Fibroblast of lung (primary cell): ENCODE data around the gene PURA. TPM values are rescaled to one million over a fixed set of nuclear protein-coding genes. Genes with fewer than 3 reads are reported as not detected.
A peak's percentile ranks its signal among the peaks of the same experiment; 100 is the strongest.

ENCODE experiments used
- DNase-seq, 2 donors: peaks; one replicate each; pipeline versions ENCODE4 v3.0.0 to v3.0.0-alpha.2; 2010; ENCODE audit warnings: low read depth in 2 of 2
- H2AFZ ChIP-seq: 2 replicates; pipeline ENCODE4 v1.5.1; 2012; ENCODE audit warnings: low read length, control low read depth, inconsistent platforms
- H3K27ac ChIP-seq: 2 replicates; pipeline ENCODE4 v1.5.1; 2011; ENCODE audit warnings: low read length, control low read depth; ENCODE audit not compliant: insufficient read depth
- H3K27me3 ChIP-seq: 2 replicates; pipeline ENCODE4 v1.5.1; 2011; ENCODE audit warnings: mild to moderate bottlenecking, low read length; ENCODE audit not compliant: control insufficient read depth, insufficient read depth
- H3K36me3 ChIP-seq: 2 replicates; pipeline ENCODE4 v1.5.1; 2011; ENCODE audit warnings: low read length; ENCODE audit not compliant: control insufficient read depth, insufficient read depth
- H3K4me1 ChIP-seq: 2 replicates; pipeline ENCODE4 v1.5.1; 2011; ENCODE audit warnings: low read length; ENCODE audit not compliant: control insufficient read depth, insufficient read depth; ENCODE audit errors: extremely low read depth
- H3K4me2 ChIP-seq: 2 replicates; pipeline ENCODE4 v1.5.1; 2011; ENCODE audit warnings: low read length, control low read depth; ENCODE audit not compliant: insufficient read depth; ENCODE audit errors: extremely low read depth
- H3K4me3 ChIP-seq, 4 experiments: fragments of 200-600 bp in 1 of 4; sonication (generic) in 1 of 4; replicated peaks in 1 of 4; 2 replicates each; pipeline ENCODE4 v1.5.1; 2011 to 2016; ENCODE audit warnings: low read length in 4 of 4, low read depth in 3 of 4, mild to moderate bottlenecking in 3 of 4, control low read depth in 2 of 4, inconsistent platforms in 1 of 4, mixed read lengths in 1 of 4; ENCODE audit not compliant: insufficient read depth in 1 of 4; ENCODE audit errors: control extremely low read depth in 1 of 4
- H3K79me2 ChIP-seq: 2 replicates; pipeline ENCODE4 v1.5.1; 2012; ENCODE audit warnings: mild to moderate bottlenecking, low read length, inconsistent platforms; ENCODE audit not compliant: control insufficient read depth, insufficient read depth
- H3K9ac ChIP-seq: 2 replicates; pipeline ENCODE4 v1.5.1; 2011; ENCODE audit warnings: mild to moderate bottlenecking, low read length, control low read depth; ENCODE audit not compliant: insufficient read depth
- H3K9me3 ChIP-seq: 2 replicates; pipeline ENCODE4 v1.5.1; 2012; ENCODE audit warnings: low read depth, low read length; ENCODE audit not compliant: control insufficient read depth, insufficient read depth
- H4K20me1 ChIP-seq: 2 replicates; pipeline ENCODE4 v1.5.1; 2011; ENCODE audit warnings: low read length; ENCODE audit not compliant: control insufficient read depth, insufficient read depth; ENCODE audit errors: extremely low read depth
- EZH2 ChIP-seq: IDR thresholded peaks from 2 replicates; pipeline ENCODE4 v1.5.1; 2012; ENCODE audit warnings: low read length, control low read depth, mild to moderate bottlenecking; ENCODE audit errors: missing control alignments
- polyA plus RNA-seq, 2 donors: library from polyadenylated mRNA; depleted of rRNA in 1 of 2; stranded (reverse) in 1 of 2; unstranded in 1 of 2; fragments of >200 nt; gene quantifications; 2 replicates each; pipeline ENCODE4 v1.2.1, GENCODE V29; 2011 to 2012; ENCODE audit warnings: missing spikeins in 1 of 2
- total RNA-seq: library from RNA; depleted of rRNA; stranded (reverse); fragments of >200 nt; gene quantifications from 2 replicates; pipeline ENCODE4 v1.2.1, GENCODE V29; 2014
- TF ChIP-seq, protein P1 (sequence below), 2 donors: IDR thresholded peaks in 1 of 2; conservative IDR thresholded peaks in 1 of 2; 1 replicate in 1 of 2; 2 replicates in 1 of 2; pipeline ENCODE4 v1.5.1; 2011 to 2012; ENCODE audit warnings: low read length in 2 of 2, control low read depth in 1 of 2, inconsistent platforms in 1 of 2, low read depth in 1 of 2, mild to moderate bottlenecking in 1 of 2

PURA gene
- total and polyA plus RNA-seq, 2 donors (not counting 1 experiment from before 2014, with no cell fraction given) = 8.0 to 20.0 TPM

DNA sequence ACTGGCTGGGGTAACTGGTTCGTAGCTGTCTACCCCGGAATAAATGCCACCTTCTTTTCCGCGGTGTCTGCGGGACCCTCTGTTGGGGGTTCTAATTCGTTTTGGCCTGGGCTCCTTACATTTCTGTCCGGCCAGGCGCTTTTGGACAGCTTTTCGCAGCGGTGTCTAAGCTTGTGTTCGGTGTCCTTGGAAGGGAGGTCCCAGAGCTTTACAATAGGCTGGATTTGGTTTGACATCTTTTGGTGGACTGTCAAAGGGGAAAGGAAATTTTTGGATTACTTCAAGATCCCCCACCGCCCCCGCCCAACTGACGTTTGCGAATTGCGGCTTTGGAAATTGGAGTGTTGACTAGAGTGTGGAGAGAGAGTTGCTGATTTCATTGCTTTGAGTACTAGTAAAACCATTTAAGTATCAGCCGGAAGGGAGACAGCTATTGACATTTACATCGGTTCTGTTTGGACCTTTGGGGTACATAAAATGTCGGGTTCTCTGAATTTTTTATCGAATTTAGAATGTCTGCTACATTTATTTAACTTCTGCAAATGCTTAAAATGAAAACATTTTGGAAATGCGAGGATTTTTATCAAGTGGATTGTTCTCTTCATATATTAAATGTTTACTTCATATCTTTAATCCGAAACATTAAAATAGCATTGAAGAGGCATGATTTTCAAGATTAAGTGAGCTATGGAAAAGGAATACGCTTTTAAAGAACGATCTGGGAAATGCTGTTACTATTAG lies 4.7 kb upstream of the PURA start:
- Histone ChIP-seq H3K27me3 (no peaks in the 10 kb centered on the region), H3K9me3 (no peaks in the 10 kb centered on the region), H3K27ac (peak overlapping the region; percentile 80), H4K20me1 (no peaks in the 10 kb centered on the region), H2AFZ (no peak overlapping the region), H3K4me1 (peaks cover 4% of the 10 kb centered on the region), H3K36me3 (no peaks in the 10 kb centered on the region), H3K9ac (no peak overlapping the region), H3K4me2 (peak overlapping the region; percentile 90), H3K79me2 (peaks cover 55% of the 10 kb centered on the region), H3K4me3 (peak overlapping the region; percentile 69 to 86 (median 80))
- TF ChIP-seq EZH2 = no peak
- TF ChIP-seq, protein P1, sequence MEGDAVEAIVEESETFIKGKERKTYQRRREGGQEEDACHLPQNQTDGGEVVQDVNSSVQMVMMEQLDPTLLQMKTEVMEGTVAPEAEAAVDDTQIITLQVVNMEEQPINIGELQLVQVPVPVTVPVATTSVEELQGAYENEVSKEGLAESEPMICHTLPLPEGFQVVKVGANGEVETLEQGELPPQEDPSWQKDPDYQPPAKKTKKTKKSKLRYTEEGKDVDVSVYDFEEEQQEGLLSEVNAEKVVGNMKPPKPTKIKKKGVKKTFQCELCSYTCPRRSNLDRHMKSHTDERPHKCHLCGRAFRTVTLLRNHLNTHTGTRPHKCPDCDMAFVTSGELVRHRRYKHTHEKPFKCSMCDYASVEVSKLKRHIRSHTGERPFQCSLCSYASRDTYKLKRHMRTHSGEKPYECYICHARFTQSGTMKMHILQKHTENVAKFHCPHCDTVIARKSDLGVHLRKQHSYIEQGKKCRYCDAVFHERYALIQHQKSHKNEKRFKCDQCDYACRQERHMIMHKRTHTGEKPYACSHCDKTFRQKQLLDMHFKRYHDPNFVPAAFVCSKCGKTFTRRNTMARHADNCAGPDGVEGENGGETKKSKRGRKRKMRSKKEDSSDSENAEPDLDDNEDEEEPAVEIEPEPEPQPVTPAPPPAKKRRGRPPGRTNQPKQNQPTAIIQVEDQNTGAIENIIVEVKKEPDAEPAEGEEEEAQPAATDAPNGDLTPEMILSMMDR (conservative IDR thresholded peaks at IDR 0.05 in 1 of 2, IDR thresholded peaks at IDR 0.05 in 1 of 2; ENCODE audit: low read depth in 1 of 2, low read length in 2 of 2) = no peak
- peak in 1 of 2 donors; percentile 18 for DNase-seq

DNA sequence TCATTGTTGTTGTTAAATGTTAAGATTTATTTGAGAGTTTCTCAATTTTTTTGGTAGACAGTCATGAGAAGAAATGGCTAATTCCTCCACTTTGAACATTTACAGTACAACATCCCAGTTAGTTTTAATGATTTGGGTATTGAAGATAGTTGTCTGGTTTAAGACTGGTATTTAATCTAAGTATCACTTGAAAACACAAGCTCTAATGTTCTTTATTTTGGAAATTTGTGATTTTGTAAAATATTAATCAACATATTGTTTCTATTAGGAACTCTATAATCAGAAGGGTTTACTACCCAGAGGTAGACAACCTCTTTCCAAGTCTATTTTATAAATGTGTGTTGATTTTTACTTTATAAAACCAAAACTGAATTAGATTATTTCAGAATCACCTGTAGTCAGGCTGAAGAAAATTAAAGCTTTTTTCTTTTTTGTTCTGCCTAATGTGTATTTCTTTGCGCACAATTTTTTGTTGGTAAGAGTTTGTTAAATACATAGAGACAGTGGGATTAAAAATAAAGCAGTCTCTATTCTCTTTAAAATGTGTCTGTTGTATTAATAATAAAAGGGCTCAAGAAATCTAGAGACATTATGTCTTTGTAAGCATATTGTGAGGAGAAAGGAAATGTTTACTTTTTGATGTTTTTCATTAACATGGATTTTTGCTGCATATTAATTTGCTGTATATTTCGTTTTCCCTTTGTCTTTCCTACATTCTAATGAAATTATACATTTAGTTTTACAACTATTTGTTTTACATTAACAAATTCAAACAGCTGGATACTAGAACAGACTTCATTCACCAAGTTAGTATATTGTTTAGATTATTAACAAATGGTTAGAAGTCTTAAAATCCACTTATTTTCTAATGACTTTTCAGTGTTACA lies 3.9 kb upstream of the PURA start:
- H3K27me3 ChIP-seq = no peaks in the 10 kb centered on the region
- H2AFZ ChIP-seq = no peak overlapping the region
- H3K36me3 ChIP-seq = no peaks in the 10 kb centered on the region
- TF ChIP-seq EZH2 = no peak
- TF ChIP-seq, protein P1 (conservative IDR thresholded peaks at IDR 0.05 in 1 of 2, IDR thresholded peaks at IDR 0.05 in 1 of 2; ENCODE audit: low read depth in 1 of 2, low read length in 2 of 2) = no peak
- H3K4me3 ChIP-seq = peak overlapping the region in 3 of 4 experiments; percentile 75 to 86 (median 85)
- no peaks in the 10 kb centered on the region for H4K20me1 ChIP-seq
- H3K9me3 ChIP-seq = no peaks in the 10 kb centered on the region
- no peak overlapping the region for H3K27ac ChIP-seq
- DNase-seq = peak in 1 of 2 donors; percentile 33
- H3K4me1 ChIP-seq = peaks cover 4% of the 10 kb centered on the region
- H3K9ac ChIP-seq = no peak overlapping the region
- peak overlapping the region; percentile 90 for H3K4me2 ChIP-seq
- H3K79me2 ChIP-seq = peaks cover 63% of the 10 kb centered on the region

DNA sequence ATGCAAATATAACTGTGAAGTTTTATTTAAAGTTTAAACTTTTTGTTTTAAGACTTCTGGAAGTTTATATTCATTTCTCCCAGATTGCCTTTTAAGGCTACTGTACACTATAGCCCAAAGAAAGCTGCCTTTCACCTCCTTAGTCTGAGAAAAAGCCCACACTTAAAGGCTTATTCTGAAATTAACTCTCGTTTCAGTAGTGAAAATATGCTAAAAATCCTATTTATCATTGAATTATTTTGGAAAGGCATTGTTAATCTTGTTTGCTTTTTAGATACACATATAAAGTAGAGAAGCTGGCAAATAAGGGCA lies 3.3 kb upstream of the PURA start:
- H3K4me1 ChIP-seq = peaks cover 4% of the 10 kb centered on the region
- H3K9ac ChIP-seq = no peak overlapping the region
- H3K4me2 ChIP-seq = no peak overlapping the region
- H4K20me1 ChIP-seq = no peaks in the 10 kb centered on the region
- no peaks in the 10 kb centered on the region for H3K36me3 ChIP-seq
- no peak overlapping the region for H3K4me3 ChIP-seq
- peak in 1 of 2 donors; percentile 16 for DNase-seq
- no peak overlapping the region for H3K27ac ChIP-seq
- peaks cover 67% of the 10 kb centered on the region for H3K79me2 ChIP-seq
- H2AFZ ChIP-seq = no peak overlapping the region
- H3K27me3 ChIP-seq = no peaks in the 10 kb centered on the region
- no peaks in the 10 kb centered on the region for H3K9me3 ChIP-seq
- TF ChIP-seq, protein P1 (conservative IDR thresholded peaks at IDR 0.05 in 1 of 2, IDR thresholded peaks at IDR 0.05 in 1 of 2; ENCODE audit: low read depth in 1 of 2, low read length in 2 of 2) = no peak
- TF ChIP-seq EZH2 = no peak
